Activated T-helper 1 cell treated with Interleukin-2 at 50 U/mL for 16 hours (primary cell): ENCODE data around the gene ADAM22.
"Not testable (repeated sequence)": the region's sequence is repeated elsewhere in the genome, so short reads cannot be mapped to it uniquely, and the experiment has no call there.

Experiments used
- DNase-seq: peaks from one replicate; pipeline ENCODE4 v3.0.0-alpha.2; 2020; ENCODE audit warnings: low read depth

The ADAM22 gene, protein sequence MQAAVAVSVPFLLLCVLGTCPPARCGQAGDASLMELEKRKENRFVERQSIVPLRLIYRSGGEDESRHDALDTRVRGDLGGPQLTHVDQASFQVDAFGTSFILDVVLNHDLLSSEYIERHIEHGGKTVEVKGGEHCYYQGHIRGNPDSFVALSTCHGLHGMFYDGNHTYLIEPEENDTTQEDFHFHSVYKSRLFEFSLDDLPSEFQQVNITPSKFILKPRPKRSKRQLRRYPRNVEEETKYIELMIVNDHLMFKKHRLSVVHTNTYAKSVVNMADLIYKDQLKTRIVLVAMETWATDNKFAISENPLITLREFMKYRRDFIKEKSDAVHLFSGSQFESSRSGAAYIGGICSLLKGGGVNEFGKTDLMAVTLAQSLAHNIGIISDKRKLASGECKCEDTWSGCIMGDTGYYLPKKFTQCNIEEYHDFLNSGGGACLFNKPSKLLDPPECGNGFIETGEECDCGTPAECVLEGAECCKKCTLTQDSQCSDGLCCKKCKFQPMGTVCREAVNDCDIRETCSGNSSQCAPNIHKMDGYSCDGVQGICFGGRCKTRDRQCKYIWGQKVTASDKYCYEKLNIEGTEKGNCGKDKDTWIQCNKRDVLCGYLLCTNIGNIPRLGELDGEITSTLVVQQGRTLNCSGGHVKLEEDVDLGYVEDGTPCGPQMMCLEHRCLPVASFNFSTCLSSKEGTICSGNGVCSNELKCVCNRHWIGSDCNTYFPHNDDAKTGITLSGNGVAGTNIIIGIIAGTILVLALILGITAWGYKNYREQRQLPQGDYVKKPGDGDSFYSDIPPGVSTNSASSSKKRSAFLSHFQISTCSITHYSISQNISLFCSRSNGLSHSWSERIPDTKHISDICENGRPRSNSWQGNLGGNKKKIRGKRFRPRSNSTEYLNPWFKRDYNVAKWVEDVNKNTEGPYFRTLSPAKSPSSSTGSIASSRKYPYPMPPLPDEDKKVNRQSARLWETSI

DNA sequence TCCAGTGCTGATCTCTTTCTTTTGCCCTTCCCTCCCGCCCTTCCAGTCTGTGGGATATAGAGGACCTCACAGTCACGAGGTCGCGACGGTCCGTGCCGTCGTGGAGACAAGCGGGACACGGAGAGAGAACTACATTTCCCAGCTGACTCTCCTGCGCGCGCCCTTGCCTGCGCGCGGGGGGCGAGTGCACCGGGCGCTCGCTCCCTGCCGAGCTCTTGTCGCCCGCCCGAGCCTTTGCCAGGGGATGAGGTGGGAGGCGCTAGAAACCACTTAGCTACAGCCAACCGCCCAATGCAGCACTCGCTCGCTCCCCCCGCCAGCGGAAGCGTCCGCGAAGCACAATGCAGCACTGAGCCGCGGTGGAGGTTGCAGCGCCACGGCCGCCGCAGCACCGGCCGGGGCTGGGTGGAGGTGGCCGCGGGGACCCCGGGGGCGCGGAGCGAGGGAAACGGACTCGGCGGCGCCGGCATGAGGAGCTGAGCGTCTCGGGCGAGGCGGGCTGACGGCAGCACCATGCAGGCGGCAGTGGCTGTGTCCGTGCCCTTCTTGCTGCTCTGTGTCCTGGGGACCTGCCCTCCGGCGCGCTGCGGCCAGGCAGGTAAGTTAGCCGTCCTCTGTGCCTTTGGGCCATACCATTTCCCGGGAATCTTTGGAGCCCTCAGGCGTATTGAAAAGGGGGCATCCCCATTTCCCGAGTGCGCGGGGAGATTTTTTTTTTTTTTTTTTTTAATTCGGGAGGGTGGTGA, at the start of gene ADAM22:
Gene ADAM22 (plus strand): TSS at position 299 of the 746 bp plus-strand sequence. CDS start 215 bp downstream, at position 514.
- peak; percentile 73 for DNase-seq

DNA sequence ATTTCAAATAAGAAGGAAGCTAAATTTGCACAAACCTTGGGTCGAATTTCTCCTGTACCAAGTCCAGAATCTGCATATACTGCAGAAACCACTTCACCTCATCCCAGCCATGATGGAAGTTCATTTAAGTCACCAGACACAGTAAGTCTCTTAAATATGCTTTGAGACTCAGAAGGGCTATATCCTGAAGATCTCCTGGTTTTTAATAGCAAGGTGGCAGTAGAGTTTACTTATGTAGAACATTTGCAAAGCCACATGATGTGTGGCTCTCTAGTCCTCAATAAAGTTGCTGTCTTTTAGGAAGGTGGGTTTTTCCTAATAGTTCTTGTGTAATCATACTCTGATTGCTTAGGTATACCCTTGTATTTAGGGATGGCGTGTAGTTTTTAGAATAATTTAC, 49.0 kb upstream of the ADAM22 start:
- no peak for DNase-seq

DNA sequence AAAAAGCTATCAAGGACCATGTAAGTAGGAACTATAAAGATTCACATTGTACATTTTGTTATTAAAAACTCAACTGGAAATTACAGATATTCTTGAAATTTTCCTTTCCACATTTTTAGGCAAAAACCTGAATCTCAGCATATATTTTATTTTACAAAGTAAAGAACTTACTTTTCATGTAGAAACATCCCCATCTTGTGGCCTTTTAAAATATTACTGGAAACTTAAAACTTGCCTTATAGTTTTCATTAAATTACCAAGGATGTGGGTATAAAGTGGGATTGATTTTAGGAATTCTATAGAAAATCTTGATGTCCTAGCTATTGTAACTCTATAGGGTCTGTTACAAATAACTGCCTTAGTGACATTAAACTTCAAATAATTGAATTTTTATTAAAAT, 47.2 kb upstream of the ADAM22 start:
- DNase-seq: no peak

DNA sequence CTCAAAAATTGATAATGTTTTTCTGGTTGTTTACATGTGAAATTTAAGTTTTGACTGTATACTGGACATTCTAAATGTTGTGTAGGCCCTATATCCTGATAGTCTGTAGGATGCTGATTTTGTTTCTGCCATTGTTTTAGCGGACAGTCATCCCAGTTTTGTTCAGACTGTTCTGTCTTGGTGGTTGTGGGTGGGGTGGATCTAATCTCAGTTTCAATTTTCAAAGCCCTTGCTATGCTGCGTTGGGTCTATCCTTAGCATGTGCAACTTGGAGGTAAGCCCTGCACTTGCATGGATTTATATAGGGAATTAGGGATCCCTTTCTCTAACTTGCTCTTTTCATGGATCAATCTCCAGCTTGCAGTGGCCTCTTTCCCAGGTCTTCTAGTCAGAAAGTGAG, 38.7 kb upstream of the ADAM22 start:
- no peak for DNase-seq

DNA sequence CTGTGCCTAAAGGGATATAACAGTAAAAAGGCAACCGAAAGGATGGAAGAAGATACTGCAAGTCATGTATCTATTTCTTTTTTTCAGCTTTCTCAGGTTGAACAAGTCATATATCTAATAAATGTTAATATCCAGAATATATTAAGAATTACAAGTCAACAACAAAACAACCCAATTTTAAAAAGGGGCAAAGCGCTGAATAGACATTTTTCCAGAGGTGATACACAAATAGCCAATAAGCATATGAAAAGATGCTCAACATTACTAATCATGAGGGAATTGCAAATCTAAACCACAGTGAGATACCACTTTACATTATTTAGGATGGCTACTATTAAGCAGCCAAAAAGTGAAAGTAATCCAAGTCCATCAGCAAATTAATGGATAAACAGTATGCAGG, 34.8 kb upstream of the ADAM22 start:
- no peak for DNase-seq

DNA sequence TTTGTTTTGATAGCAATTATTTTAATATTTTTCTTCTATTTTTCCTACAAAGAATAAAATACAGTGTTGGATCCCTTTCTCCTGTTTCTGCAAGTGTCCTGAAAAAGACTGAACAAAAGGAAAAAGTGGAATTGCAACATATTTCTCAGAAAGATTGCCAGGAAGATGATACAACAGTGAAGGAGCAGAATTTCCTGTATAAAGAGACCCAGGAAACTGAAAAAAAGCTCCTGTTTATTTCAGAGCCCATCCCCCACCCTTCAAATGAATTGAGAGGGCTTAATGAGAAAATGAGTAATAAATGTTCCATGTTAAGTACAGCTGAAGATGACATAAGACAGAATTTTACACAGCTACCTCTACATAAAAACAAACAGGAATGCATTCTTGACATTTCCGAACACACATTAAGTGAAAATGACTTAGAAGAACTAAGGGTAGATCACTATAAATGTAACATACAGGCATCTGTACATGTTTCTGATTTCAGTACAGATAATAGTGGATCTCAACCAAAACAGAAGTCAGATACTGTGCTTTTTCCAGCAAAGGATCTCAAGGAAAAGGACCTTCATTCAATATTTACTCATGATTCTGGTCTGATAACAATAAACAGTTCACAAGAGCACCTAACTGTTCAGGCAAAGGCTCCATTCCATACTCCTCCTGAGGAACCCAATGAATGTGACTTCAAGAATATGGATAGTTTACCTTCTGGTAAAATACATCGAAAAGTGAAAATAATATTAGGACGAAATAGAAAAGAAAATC, 26.7 kb upstream of the ADAM22 start:
- not testable (repeated sequence) for DNase-seq

DNA sequence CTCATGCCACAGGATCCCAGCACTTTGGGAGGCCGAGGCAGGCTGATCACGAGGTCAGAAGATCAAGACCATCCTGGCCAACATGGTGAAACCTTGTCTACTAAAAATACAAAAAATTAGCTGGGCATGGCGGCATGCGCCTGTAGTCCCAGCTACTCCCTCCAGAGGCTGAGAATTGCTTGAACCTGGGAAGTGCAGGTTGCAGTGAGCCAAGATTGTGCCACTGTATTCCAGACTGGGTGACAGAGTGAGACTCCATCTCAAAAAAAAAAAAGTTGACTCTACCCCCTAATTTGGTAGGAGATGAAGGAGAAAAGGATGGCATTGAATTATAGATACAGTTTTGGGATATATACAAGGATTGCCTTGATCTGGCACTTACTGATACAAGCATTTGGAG, 25.2 kb upstream of the ADAM22 start:
- DNase-seq: not testable (repeated sequence)

DNA sequence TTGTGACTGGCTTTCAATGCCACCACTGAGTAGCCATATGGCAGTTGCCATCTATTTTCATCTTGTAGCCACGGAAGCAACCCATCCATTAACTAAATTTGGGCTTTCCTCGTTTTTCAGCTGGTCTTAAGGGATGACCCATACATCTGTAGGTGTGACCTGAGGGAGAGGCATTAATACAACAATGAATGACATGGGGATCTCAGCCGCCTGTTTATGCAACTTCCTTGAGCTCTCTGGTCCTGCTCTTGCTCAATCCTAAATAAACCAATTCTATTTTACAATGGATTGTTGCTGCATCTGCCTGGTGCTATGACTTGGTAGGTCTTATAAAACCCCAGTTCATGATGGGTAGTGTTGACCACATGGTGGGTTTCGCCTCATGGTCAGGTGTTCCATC, 21.9 kb upstream of the ADAM22 start:
- no peak for DNase-seq

DNA sequence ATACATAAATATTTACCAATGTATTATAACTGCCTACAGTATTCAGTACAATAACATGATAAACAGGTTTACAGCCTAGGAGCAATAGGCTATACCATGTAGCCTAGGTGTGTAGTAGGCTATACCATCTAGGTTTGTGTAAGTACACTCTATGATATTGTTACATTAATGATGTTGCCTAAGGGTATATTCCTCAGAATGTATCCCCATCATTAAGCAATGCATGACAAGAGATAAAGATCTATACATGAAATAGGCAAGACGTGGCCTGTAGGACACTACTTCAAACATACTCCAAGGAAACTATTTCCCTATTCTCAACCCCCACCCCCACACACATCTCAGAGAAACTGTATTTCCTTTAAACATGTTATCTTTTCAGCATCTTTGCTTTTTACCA, 15.3 kb upstream of the ADAM22 start:
- no peak for DNase-seq

DNA sequence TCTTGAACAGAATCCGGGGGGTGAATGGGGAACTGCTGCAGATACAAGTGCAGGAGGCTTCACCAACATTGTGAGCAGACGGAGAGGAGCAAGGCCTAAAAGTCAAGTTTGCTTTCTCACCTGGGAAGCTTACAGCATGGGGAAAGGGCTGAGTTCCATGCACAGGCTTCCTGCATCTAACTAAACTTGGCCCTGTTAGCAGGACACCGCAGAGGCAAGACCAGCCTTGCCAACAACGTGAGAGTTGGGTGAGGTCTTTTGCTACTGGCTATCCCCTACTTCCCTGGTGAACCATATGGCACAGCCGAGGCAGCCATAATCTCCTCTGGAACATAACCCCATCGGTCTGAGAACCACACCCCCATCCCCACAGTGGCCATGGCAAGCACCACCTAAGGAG, 14.2 kb upstream of the ADAM22 start:
- no peak for DNase-seq

DNA sequence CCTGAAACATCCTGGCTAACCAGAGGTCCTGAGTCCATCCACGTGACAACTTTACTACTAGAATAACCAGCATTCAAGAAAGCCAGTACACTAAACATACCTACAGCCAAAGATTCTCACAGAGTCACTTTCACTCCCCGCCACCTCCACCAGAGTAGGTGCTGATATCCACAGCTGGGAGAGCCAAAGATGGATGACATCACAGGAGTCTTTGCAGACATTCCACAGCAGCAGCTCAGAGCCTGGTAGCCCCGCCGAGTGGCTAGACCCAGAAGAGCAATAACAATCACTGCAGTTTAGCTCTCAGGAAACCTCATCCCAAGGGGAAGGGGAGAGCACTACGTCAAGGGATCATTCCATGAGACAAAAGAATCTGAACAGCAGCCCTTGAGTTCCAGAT, 13.5 kb upstream of the ADAM22 start:
- DNase-seq: no peak

DNA sequence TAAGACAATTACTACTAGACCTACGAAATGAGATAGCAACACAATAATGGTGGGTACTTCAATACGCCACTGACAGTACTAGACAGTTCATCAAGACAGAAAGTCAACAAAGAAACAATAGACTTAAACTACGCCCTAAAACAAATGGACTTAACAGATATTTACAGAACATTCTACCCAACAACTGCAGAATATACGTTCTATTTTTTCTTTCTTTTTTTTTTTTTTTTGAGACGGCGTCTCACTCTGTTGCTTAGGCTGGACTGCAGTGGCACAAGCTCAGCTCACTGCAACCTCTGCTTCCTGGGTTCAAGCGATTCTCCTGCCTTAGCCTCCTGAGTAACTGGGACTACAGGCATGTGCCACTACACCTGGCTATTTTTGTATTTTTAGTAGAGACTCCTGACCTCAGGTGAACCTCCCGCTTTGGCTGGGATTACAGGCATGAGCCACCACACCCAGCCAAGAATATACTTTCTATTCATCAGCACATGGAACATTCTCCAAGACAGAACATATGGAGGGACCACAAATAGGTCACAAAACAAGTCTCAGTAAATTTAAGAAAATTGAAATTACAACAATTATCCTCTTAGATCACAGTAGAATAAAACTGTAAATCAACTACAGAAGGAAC, 11.2 kb upstream of the ADAM22 start:
- not testable (repeated sequence) for DNase-seq

DNA sequence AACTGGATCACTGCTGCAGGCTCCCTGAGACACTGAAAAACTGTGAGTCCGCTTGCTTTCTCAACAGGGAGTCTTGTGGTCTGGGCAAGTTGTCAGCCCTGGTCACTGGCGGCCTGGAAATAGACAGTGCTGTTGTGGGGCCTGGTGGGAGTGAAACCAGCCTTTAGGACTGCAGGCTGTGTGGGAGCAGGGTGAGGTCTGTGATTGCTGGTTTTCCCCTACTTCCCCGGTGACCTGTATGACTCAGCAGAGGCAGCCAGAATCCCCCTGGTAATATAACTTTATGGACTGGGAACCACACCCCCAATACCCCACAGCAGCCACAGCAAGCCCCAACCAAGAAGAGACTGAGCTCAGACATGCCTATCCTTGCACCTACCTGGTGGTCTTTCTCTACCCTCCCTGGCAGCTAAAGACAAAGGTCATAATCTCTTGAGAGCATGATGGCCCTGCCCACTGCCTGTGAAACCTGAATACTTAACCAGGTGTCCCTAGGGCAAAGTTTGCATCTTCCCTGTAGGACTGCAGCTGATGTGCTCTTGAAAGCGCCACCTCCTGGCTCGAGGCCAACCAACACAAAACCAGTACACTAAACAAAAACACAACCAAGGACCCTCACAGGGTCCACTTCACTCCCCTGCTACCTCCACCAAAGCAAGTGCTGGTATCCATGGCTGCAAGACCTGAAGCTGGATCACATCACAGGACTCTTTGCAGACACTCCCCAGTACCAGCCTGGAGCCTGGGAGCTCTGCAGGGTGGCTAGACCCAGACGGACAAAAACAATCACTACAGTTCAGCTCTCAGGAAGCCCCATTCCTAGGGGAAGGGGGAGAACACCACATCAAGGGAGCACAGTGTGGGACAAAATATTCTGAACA, 7.2 kb upstream of the ADAM22 start:
- no peak for DNase-seq

DNA sequence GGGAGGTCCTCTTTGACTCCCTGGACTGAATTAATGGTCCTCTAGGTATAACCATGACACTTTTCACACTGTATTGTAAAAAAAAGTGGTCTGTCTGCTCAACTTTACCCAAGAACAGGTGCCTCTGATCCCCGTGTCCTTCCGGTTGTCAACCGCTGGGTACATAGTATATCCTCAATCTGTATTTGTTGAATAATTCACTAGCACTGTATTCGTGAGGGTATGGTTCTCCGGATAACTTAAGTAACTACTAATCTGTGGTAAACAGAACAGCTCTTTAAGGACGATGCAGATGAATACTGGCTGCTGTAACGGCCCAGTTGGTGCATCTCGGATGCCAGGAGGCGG, 472 bp upstream of the ADAM22 start:
- DNase-seq: no peak

DNA sequence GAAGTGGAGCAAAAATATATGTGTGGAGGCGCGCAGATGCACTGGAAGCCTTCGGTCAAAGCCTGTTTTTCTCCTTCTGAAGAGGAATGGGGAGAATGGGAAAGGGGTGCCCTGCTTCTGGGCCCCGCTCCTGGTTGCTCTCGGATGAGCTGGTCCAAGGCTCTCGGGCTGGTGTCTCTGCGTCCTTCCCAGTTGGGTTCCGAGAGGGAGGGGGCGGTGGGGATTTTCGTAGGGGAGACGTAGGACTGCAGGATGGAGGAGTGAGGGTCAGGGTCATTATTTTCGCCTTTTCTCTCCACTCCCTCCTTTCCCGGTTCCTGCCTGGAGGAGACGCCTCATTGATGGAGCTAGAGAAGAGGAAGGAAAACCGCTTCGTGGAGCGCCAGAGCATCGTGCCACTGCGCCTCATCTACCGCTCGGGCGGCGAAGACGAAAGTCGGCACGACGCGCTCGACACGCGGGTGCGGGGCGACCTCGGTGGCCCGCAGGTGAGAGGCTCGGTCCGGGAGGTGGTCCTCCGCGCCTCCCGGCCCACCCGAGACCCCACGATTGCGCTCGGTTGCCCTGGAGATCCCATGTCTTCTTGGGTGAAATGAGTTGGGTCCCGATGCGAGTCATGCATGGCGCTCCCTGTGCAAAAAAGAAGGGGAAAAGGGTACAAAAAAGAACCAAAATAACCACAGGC, 790 bp downstream of the ADAM22 start:
- no peak for DNase-seq

DNA sequence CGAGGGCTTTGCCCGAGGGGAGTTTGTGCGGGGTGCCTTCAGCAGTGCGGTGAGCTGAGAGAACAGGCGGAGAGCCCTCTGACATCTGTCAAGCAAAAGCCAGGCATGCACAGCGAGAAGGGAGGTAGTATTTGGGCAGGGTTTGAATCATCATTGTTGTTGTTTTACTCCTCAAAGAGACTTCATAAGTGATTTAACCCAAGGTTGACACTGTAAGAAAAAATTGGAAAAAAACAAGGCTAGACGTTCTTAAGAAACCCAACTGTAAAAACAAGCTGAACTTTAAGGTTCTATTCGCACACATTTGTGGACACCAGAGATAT, 1.3 kb downstream of the ADAM22 start:
- DNase-seq: no peak

DNA sequence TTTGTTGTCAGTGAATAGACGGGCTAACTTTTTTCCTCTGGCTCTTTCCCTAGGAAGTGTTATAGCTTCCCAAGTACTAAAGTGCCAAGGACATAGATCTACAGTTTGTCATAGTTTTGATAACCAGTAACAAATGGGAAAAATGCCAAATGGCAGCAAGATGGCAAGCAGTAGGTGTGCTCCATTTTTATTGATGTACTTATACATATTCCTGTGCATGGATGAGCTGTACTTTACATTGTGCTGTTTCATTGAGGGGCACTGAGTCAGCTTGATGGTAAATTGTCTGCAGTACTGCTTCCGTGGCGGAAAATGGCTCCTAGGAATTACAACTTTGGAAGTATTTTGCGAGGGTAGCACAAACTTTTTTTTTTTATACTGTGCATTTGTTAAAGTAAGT, 7.1 kb downstream of the ADAM22 start:
- DNase-seq: no peak

DNA sequence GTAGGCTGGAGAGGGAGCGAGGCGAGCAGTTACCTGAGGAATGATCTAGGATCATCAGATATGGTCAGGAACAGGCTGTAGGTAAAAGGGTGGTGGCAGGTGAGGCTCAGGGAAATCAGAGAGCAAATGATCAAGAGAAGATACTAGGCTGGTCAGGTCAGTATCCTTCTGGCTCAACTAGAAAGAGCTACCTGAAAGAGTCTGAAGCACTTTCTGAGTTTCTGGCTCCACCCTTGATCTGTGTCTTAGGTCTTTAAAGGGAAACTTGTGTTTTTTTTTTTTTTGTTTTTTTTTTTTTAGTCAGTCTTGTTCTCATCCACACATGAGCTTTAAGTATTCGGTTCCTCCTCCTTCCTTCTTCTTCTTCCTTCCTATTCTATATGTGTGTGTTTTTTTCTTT, 10.5 kb downstream of the ADAM22 start:
- DNase-seq: no peak

DNA sequence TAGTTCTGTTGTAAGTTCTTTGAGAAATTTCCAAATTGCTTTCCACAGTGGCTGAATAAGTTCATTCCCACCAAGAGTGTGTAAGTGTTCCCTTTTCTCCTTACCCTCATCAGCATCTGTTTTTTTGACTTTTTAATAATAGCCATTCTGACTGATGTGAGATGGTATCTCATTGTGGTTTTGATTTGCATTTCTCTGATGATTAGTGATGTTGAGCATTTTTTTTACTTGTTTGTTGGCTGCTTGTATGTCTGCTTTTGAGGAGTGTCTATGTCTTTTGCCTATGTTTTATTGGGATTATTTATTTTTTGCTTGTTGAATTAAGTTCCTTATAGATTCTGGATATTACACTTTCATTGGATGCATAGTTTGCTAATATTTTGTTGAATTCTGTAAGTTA, 11.9 kb downstream of the ADAM22 start:
- not testable (repeated sequence) for DNase-seq

DNA sequence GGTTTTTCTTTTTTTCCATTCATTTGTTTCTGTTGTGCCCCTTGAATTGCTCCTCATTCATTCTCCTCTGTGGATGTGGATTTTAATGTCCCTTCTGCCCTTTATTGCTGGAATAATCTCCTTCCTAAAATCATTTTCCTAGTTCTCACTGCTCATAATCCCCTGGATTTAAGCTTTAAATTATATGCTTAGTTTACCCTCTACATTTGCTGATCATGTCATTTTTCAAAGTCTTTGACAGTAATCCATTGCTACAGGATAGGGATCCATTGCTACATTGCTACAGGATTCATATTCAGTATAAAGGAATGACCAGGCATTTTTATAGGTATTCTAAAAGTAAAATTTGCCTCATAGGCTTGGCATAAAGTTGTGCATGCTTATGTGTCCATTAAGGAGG, 14.3 kb downstream of the ADAM22 start:
- no peak for DNase-seq
